Measurements from ENCODE around the gene KPNA1. TPM values are rescaled to one million over a fixed set of nuclear protein-coding genes. Genes with fewer than 3 reads are reported as not detected.

The KPNA1 gene
- total and polyA plus RNA-seq, 2 of the 13 experiments (the other 11 are each of a cell fraction or from before 2014, with no cell fraction given): 15.4 to 30.0 TPM

DNA sequence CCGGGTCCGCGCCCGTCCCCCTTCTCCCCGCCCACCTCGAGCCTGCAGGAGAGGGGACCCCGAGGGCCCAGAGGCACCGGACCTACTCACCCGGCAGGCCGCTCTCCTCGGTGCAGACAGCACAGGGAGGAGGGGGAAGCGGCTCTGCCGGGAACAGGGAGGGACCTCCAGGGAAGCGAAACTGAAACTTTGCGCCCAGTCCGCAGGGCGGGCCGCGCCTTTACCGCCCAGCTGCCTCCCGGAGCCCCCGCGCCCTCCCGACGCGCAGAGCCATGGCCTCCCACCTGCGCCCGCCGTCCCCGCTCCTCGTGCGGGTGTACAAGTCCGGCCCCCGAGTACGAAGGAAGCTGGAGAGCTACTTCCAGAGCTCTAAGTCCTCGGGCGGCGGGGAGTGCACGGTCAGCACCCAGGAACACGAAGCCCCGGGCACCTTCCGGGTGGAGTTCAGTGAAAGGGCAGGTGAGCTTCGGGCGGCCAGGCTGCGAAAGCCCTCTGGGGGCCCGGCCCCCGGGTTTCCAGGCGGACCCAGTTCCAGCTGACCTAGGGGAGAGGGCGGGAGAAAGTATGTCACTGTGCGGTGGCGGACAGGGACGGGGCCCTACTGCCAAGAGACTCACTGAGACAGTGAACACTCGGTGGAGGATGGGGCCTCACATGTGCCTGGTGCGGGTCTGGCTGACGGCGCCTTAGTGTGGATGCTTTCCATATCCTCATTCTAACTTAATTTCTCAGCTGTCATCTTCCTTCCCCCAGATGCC lies 49.6 kb upstream of the KPNA1 start, which contains the start of the genes DTX3L and PARP9 (continued):
- TF ChIP-seq SOX6 (IDR thresholded peaks at IDR 0.05) (no peak), SOX6 (CRISPR knock-in tag; IDR thresholded peaks at IDR 0.05) (peak; percentile 75), MAFF (IDR thresholded peaks at IDR 0.05; ENCODE audit: low read depth, low read length) (no peak; the same call in 1 of the 2 replicates), TBX2 (CRISPR knock-in tag; IDR thresholded peaks at IDR 0.05; ENCODE audit: borderline replicate concordance) (peak; percentile 86), KDM5B (CRISPR knock-in tag; IDR thresholded peaks at IDR 0.05; ENCODE audit: borderline replicate concordance) (peak; percentile 92), ZNF225 (CRISPR knock-in tag; IDR thresholded peaks at IDR 0.05) (peak; percentile 82), CBX1 (IDR thresholded peaks at IDR 0.05; ENCODE audit: low read depth) (peak; percentile 67), RBM39 (IDR thresholded peaks at IDR 0.05; ENCODE audit: low read depth, low read length, poor library complexity, severe bottlenecking) (peak; percentile 77), GATAD1 (CRISPR knock-in tag; IDR thresholded peaks at IDR 0.05) (peak; percentile 41; the same call in 1 of the 2 replicates), ZNF282 (IDR thresholded peaks at IDR 0.05; ENCODE audit: partially characterized antibody) (no peak), SIX4 (CRISPR knock-in tag; IDR thresholded peaks at IDR 0.05) (peak; percentile 48; the same call in 1 of the 2 replicates), MEIS2 (CRISPR knock-in tag; IDR thresholded peaks at IDR 0.05) (peak; percentile 55), MYNN (CRISPR knock-in tag; IDR thresholded peaks at IDR 0.05; ENCODE audit: low read depth) (no peak), TSC22D2 (CRISPR knock-in tag; IDR thresholded peaks at IDR 0.05; ENCODE audit: borderline replicate concordance) (0 out of 2 replicates have a peak, but pooled peaks have one; percentile 26), POLR2AphosphoS2 (IDR thresholded peaks at IDR 0.05; ENCODE audit: low read depth, low read length) (no peak), DPF2 (CRISPR knock-in tag; IDR thresholded peaks at IDR 0.05; ENCODE audit: borderline replicate concordance, low read depth) (no peak), PCBP2 (optimal IDR thresholded peaks at IDR 0.05; ENCODE audit: low read depth, low read length, poor library complexity, severe bottlenecking) (no peak), NCOA1 (CRISPR knock-in tag; IDR thresholded peaks at IDR 0.05) (no peak), ZSCAN31 (CRISPR knock-in tag; IDR thresholded peaks at IDR 0.05; ENCODE audit: low read depth) (peak; percentile 76), ZNF143 (CRISPR knock-in tag; IDR thresholded peaks at IDR 0.05) (peak; percentile 44; the same call in 1 of the 2 replicates), DR1 (CRISPR knock-in tag; IDR thresholded peaks at IDR 0.05) (peak; percentile 62)
- TF ChIP-seq, protein P1, sequence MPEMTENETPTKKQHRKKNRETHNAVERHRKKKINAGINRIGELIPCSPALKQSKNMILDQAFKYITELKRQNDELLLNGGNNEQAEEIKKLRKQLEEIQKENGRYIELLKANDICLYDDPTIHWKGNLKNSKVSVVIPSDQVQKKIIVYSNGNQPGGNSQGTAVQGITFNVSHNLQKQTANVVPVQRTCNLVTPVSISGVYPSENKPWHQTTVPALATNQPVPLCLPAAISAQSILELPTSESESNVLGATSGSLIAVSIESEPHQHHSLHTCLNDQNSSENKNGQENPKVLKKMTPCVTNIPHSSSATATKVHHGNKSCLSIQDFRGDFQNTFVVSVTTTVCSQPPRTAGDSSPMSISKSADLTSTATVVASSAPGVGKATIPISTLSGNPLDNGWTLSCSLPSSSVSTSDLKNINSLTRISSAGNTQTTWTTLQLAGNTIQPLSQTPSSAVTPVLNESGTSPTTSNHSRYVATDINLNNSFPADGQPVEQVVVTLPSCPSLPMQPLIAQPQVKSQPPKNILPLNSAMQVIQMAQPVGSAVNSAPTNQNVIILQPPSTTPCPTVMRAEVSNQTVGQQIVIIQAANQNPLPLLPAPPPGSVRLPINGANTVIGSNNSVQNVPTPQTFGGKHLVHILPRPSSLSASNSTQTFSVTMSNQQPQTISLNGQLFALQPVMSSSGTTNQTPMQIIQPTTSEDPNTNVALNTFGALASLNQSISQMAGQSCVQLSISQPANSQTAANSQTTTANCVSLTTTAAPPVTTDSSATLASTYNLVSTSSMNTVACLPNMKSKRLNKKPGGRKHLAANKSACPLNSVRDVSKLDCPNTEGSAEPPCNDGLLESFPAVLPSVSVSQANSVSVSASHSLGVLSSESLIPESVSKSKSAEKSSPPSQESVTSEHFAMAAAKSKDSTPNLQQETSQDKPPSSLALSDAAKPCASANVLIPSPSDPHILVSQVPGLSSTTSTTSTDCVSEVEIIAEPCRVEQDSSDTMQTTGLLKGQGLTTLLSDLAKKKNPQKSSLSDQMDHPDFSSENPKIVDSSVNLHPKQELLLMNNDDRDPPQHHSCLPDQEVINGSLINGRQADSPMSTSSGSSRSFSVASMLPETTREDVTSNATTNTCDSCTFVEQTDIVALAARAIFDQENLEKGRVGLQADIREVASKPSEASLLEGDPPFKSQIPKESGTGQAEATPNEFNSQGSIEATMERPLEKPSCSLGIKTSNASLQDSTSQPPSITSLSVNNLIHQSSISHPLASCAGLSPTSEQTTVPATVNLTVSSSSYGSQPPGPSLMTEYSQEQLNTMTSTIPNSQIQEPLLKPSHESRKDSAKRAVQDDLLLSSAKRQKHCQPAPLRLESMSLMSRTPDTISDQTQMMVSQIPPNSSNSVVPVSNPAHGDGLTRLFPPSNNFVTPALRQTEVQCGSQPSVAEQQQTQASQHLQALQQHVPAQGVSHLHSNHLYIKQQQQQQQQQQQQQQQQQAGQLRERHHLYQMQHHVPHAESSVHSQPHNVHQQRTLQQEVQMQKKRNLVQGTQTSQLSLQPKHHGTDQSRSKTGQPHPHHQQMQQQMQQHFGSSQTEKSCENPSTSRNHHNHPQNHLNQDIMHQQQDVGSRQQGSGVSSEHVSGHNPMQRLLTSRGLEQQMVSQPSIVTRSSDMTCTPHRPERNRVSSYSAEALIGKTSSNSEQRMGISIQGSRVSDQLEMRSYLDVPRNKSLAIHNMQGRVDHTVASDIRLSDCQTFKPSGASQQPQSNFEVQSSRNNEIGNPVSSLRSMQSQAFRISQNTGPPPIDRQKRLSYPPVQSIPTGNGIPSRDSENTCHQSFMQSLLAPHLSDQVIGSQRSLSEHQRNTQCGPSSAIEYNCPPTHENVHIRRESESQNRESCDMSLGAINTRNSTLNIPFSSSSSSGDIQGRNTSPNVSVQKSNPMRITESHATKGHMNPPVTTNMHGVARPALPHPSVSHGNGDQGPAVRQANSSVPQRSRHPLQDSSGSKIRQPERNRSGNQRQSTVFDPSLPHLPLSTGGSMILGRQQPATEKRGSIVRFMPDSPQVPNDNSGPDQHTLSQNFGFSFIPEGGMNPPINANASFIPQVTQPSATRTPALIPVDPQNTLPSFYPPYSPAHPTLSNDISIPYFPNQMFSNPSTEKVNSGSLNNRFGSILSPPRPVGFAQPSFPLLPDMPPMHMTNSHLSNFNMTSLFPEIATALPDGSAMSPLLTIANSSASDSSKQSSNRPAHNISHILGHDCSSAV (CRISPR knock-in tag; IDR thresholded peaks at IDR 0.05; ENCODE audit: borderline replicate concordance): no peak

Data from HepG2 (cell line).